Caco-2 (cell line): ENCODE results near the gene TRAPPC10. TPM values are rescaled to one million over a fixed set of nuclear protein-coding genes. Genes with fewer than 3 reads are reported as not detected.

Experiments
- BruUV-seq: library from RNA; stranded (reverse); fragments of 400-500 nt; replicated peaks from 2 replicates; lab custom pipeline; 2021; lab: Mats Ljungman, UMichigan
- CTCF ChIA-PET: fragments of 300-600 bp; sonication (Branson Sonifier 250); formaldehyde crosslinking; loops from one replicate; lab custom pipeline; 2022; ENCODE audit warnings: antibody characterized with exemption; lab: Charles Lee
- POLR2A ChIA-PET: fragments of 300-600 bp; sonication (Branson Sonifier 250); formaldehyde crosslinking; loops from one replicate; lab custom pipeline; 2022; ENCODE audit warnings: antibody characterized with exemption; lab: Charles Lee
- DNase-seq, 2 experiments: peaks; one replicate each; pipeline versions ENCODE4 v3.0.0 to v3.0.0-alpha.2; 2020 to 2022
- H3K27me3 ChIP-seq: replicated peaks from 2 replicates; pipeline ENCODE4 v1.6.0; 2011; ENCODE audit warnings: low read length; ENCODE audit not compliant: control insufficient read depth, insufficient read depth
- H3K36me3 ChIP-seq: 2 replicates; pipeline ENCODE4 v1.5.1; 2011; ENCODE audit warnings: low read length; ENCODE audit not compliant: control insufficient read depth, insufficient read depth
- H3K4me1 ChIP-seq: fragments of 250-450 bp; sonication (Bioruptor Pico); 2 replicates; pipeline ENCODE4 v1.5.1; 2020; ENCODE audit warnings: mild to moderate bottlenecking
- H3K4me3 ChIP-seq: 2 replicates; pipeline ENCODE4 v1.5.1; 2011; ENCODE audit warnings: low read depth, mild to moderate bottlenecking, control low read depth, low read length
- H3K9me3 ChIP-seq: fragments of 250-450 bp; sonication (Bioruptor Pico); 2 replicates; pipeline ENCODE4 v1.5.1; 2020; ENCODE audit warnings: mild to moderate bottlenecking, moderate library complexity
- H3K27ac Mint-ChIP-seq: one replicate; pipeline ENCODE4 v1.8.0; 2022; ENCODE audit warnings: mixed read lengths; ENCODE audit not compliant: unreplicated experiment
- H3K27me3 Mint-ChIP-seq: one replicate; pipeline ENCODE4 v1.8.0; 2022; ENCODE audit warnings: mixed read lengths; ENCODE audit not compliant: insufficient read depth, unreplicated experiment
- H3K36me3 Mint-ChIP-seq: one replicate; pipeline ENCODE4 v1.8.0; 2022; ENCODE audit warnings: mild to moderate bottlenecking, mixed read lengths; ENCODE audit not compliant: insufficient read depth, unreplicated experiment
- H3K4me1 Mint-ChIP-seq: one replicate; pipeline ENCODE4 v1.8.0; 2022; ENCODE audit warnings: low read depth, mixed read lengths; ENCODE audit not compliant: unreplicated experiment
- H3K4me3 Mint-ChIP-seq: one replicate; pipeline ENCODE4 v1.8.0; 2022; ENCODE audit warnings: mild to moderate bottlenecking, moderate library complexity, mixed read lengths; ENCODE audit not compliant: unreplicated experiment
- H3K9me3 Mint-ChIP-seq: one replicate; pipeline ENCODE4 v1.8.0; 2022; ENCODE audit warnings: mixed read lengths; ENCODE audit not compliant: unreplicated experiment
- CTCF ChIP-seq, 2 experiments: fragments of 200-600 bp in 1 of 2; IDR thresholded peaks; 1 replicate in 1 of 2; 2 replicates in 1 of 2; pipeline versions ENCODE4 v1.5.1 to v1.8.0; 2011 to 2022; ENCODE audit warnings: antibody characterized with exemption in 1 of 2, control low read depth in 1 of 2, inconsistent platforms in 1 of 2, low read depth in 1 of 2, low read length in 1 of 2, mild to moderate bottlenecking in 1 of 2, moderate library complexity in 1 of 2; ENCODE audit not compliant: insufficient read depth in 1 of 2, severe bottlenecking in 1 of 2, unreplicated experiment in 1 of 2
- intact Hi-C: fragments of 100-400 bp; cut with micrococcal nuclease; formaldehyde crosslinking; loops from one replicate; pipeline ENCODE4 v1.10.0; 2022; ENCODE audit not compliant: unreplicated experiment
- total RNA-seq: library from RNA; stranded (reverse); gene quantifications from 2 replicates; pipeline ENCODE4 v1.2.3, GENCODE V29; 2022

Gene TRAPPC10
- total RNA-seq, 1 experiment from 2014 or later: 43.4 TPM

DNA sequence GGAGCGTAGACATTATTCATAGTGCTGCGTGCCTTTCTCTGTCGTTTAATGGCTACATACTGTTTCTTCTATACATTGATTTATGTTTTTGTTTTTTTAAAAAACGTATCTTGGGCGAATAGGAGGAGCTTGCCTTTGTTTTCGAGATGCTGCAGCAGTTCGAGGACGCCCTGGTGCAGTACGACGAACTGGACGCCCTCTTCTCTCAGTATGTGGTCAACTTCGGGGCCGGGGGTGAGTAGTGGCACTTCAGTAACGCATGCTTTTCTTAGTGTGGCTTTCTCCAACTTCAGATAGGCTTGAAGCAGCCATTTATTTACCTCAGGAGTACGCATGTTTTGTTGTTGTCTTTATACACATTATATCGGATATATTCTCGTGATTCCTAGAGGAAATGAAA, 46.9 kb downstream of the TRAPPC10 start:
- Mint-ChIP-seq H3K27me3 (no peaks in the 10 kb centered on the region), H3K27ac (no peak overlapping the region), H3K36me3 (peaks cover 45% of the 10 kb centered on the region)

GRCh38 chr21:44059710-44060109, 47.6 kb downstream of the TRAPPC10 start:
- no peaks in the 10 kb centered on the region for H3K9me3 ChIP-seq
- H3K36me3 Mint-ChIP-seq: peaks cover 46% of the 10 kb centered on the region
- H3K27ac Mint-ChIP-seq: no peak overlapping the region
- DNase-seq: no peak
- H3K4me3 Mint-ChIP-seq: no peak overlapping the region
- H3K27me3 Mint-ChIP-seq: no peaks in the 10 kb centered on the region
- CTCF ChIA-PET: no interaction called here
- POLR2A ChIA-PET: no interaction called here
- no peak for TF ChIP-seq CTCF (IDR thresholded peaks at IDR 0.05; ENCODE audit: insufficient read depth in 1 of 2, low read depth in 1 of 2, low read length in 1 of 2, severe bottlenecking in 1 of 2, unreplicated experiment in 1 of 2)
- no peak overlapping the region for H3K4me3 ChIP-seq
- no peaks in the 10 kb centered on the region for H3K9me3 Mint-ChIP-seq
- no peaks in the 10 kb centered on the region; the same call in 1 of the 2 replicates for H3K36me3 ChIP-seq
- no peaks in the 10 kb centered on the region for H3K27me3 ChIP-seq
- no peaks in the 10 kb centered on the region for H3K4me1 ChIP-seq
- intact Hi-C loops: no loop called here
- peaks cover 3% of the 10 kb centered on the region for H3K4me1 Mint-ChIP-seq
- BruUV-seq: no TSS peak

More for the DNA sequence above, 46.9 kb downstream of the TRAPPC10 start:
- Mint-ChIP-seq H3K4me3 (no peak overlapping the region), H3K4me1 (peaks cover 7% of the 10 kb centered on the region), H3K9me3 (no peaks in the 10 kb centered on the region)
- no peak for TF ChIP-seq CTCF (IDR thresholded peaks at IDR 0.05; ENCODE audit: insufficient read depth in 1 of 2, low read depth in 1 of 2, low read length in 1 of 2, severe bottlenecking in 1 of 2, unreplicated experiment in 1 of 2)
- Histone ChIP-seq H3K4me1 (no peaks in the 10 kb centered on the region), H3K4me3 (no peak overlapping the region), H3K36me3 (no peaks in the 10 kb centered on the region; the same call in 1 of the 2 replicates), H3K9me3 (no peaks in the 10 kb centered on the region), H3K27me3 (no peaks in the 10 kb centered on the region)
- no peak for DNase-seq
- no TSS peak for BruUV-seq
- CTCF ChIA-PET: no interaction called here
- POLR2A ChIA-PET: no interaction called here
- intact Hi-C loops: no loop called here

- no TSS peak for BruUV-seq
- no peak for TF ChIP-seq CTCF (IDR thresholded peaks at IDR 0.05; ENCODE audit: insufficient read depth in 1 of 2, low read depth in 1 of 2, low read length in 1 of 2, severe bottlenecking in 1 of 2, unreplicated experiment in 1 of 2)
- Histone ChIP-seq H3K4me1 (no peaks in the 10 kb centered on the region), H3K4me3 (no peak overlapping the region), H3K9me3 (no peaks in the 10 kb centered on the region), H3K36me3 (no peaks in the 10 kb centered on the region), H3K27me3 (no peaks in the 10 kb centered on the region)
- DNase-seq: no peak
- H3K27ac Mint-ChIP-seq: no peak overlapping the region
- no peaks in the 10 kb centered on the region for H3K27me3 Mint-ChIP-seq
- intact Hi-C loops: no loop called here
- peaks cover 7% of the 10 kb centered on the region for H3K4me1 Mint-ChIP-seq
- POLR2A ChIA-PET: no interaction called here
- H3K4me3 Mint-ChIP-seq: no peak overlapping the region
- peaks cover 45% of the 10 kb centered on the region for H3K36me3 Mint-ChIP-seq
- no peaks in the 10 kb centered on the region for H3K9me3 Mint-ChIP-seq
- CTCF ChIA-PET: no interaction called here
These were observed 50.3 kb downstream of the TRAPPC10 start for GRCh38 chr21:44062380-44062779.
